Hepatocyte (in vitro differentiated cells): ENCODE measurements around the gene NAB2.

Experiments used
- EZH2phosphoT487 ChIP-seq: fragments of 200-600 bp; sonication (generic); IDR thresholded peaks from one replicate; pipeline ENCODE4 v1.6.1; 2018; ENCODE audit warnings: antibody characterized with exemption, mild to moderate bottlenecking, low read depth, moderate library complexity; ENCODE audit not compliant: unreplicated experiment, severe bottlenecking
- TF ChIP-seq, protein P1 (sequence below): fragments of 200-600 bp; sonication (generic); IDR thresholded peaks from 2 replicates; pipeline ENCODE4 v1.5.1; 2016; ENCODE audit warnings: antibody characterized with exemption, mild to moderate bottlenecking; ENCODE audit not compliant: poor library complexity

DNA sequence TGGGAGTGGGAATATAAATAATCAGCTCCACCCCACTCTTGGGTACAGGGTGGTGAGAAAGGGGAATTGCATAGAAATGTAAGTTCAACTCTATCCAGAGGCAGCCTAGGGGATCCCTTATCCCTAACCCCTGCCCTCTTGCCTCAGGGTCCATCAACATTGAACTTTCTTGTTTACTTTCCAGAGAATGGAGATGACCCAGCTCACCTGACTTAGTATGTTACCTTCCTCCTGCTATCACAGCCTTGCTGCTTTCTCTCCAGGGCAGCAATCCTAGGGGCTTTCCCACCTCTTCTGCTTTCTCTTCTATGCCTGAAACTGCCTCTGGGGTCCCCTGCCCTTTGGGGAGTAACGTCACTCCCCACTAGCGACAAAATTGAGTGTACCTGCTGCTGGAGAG, 42.0 kb downstream of the NAB2 start:
- no peak for TF ChIP-seq EZH2phosphoT487
- TF ChIP-seq, protein P1, sequence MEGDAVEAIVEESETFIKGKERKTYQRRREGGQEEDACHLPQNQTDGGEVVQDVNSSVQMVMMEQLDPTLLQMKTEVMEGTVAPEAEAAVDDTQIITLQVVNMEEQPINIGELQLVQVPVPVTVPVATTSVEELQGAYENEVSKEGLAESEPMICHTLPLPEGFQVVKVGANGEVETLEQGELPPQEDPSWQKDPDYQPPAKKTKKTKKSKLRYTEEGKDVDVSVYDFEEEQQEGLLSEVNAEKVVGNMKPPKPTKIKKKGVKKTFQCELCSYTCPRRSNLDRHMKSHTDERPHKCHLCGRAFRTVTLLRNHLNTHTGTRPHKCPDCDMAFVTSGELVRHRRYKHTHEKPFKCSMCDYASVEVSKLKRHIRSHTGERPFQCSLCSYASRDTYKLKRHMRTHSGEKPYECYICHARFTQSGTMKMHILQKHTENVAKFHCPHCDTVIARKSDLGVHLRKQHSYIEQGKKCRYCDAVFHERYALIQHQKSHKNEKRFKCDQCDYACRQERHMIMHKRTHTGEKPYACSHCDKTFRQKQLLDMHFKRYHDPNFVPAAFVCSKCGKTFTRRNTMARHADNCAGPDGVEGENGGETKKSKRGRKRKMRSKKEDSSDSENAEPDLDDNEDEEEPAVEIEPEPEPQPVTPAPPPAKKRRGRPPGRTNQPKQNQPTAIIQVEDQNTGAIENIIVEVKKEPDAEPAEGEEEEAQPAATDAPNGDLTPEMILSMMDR = no peak
